SK-N-SH (cell line): ENCODE data around the gene NPFFR1. TPM values are rescaled to one million over a fixed set of nuclear protein-coding genes. Genes with fewer than 3 reads are reported as not detected.

Experiments
- CTCF ChIA-PET: fragments of 300-600, 350-600 bp; formaldehyde crosslinking; extraction: SDS; loops from one replicate; lab custom pipeline; 2021; lab: Yijun Ruan, JAX
- POLR2A ChIA-PET: fragments of 350-600 bp; sonication (Branson Sonifier 250); formaldehyde crosslinking; extraction: SDS; loops from one replicate; lab custom pipeline; 2020; ENCODE audit warnings: antibody characterized with exemption, inconsistent platforms; lab: Yijun Ruan, JAX
- DNase-seq: peaks from one replicate; pipeline ENCODE4 v3.0.0; 2012
- H2AFZ ChIP-seq: fragments of 200-600 bp; sonication (generic); 2 replicates; pipeline ENCODE4 v1.8.1; 2016; ENCODE audit warnings: antibody characterized with exemption, mild to moderate bottlenecking, low read depth
- H3F3A ChIP-seq: fragments of 200-600 bp; sonication (generic); replicated peaks from 2 replicates; pipeline ENCODE3; 2016; ENCODE audit warnings: antibody characterized with exemption, mild to moderate bottlenecking; ENCODE audit not compliant: insufficient read depth
- H3K27ac ChIP-seq, 2 experiments: fragments of 200-500 bp in 1 of 2; fragments of 200-600 bp in 1 of 2; sonication (Bioruptor generic) in 1 of 2; sonication (generic), shearing (Covaris generic) in 1 of 2; 2 replicates each; pipeline versions ENCODE4 v1.5.1 to v1.6.1; 2014 to 2016; ENCODE audit warnings: low read depth in 2 of 2, inconsistent platforms in 1 of 2, low read length in 1 of 2, mild to moderate bottlenecking in 1 of 2, mixed read lengths in 1 of 2
- H3K27me3 ChIP-seq: fragments of 200-600 bp; sonication (generic), shearing (Covaris generic); 2 replicates; pipeline ENCODE4 v1.6.1; 2016; ENCODE audit warnings: mixed run types; ENCODE audit not compliant: insufficient read depth
- H3K36me3 ChIP-seq, 2 experiments: fragments of 200-500 bp in 1 of 2; fragments of 200-600 bp in 1 of 2; sonication (Bioruptor generic) in 1 of 2; sonication (generic) in 1 of 2; replicated peaks in 1 of 2; 2 replicates each; pipeline versions ENCODE3 to v1.5.1; 2014 to 2016; ENCODE audit warnings: low read length in 1 of 2, mild to moderate bottlenecking in 1 of 2; ENCODE audit not compliant: insufficient read depth in 2 of 2, control insufficient read depth in 1 of 2
- H3K4me1 ChIP-seq, 2 experiments: fragments of 200-500 bp in 1 of 2; fragments of 200-600 bp in 1 of 2; sonication (Bioruptor generic) in 1 of 2; sonication (generic), shearing (Covaris generic) in 1 of 2; 2 replicates each; pipeline versions ENCODE4 v1.5.1 to v1.6.1; 2014 to 2016; ENCODE audit warnings: low read depth in 1 of 2, low read length in 1 of 2, mixed run types in 1 of 2; ENCODE audit not compliant: insufficient read depth in 2 of 2, control insufficient read depth in 1 of 2
- H3K4me2 ChIP-seq: fragments of 200-600 bp; sonication (generic), shearing (Covaris generic); 2 replicates; pipeline ENCODE4 v1.6.1; 2017; ENCODE audit warnings: mixed run types
- H3K4me3 ChIP-seq, 2 experiments: fragments of 200-500 bp in 1 of 2; fragments of 200-600 bp in 1 of 2; sonication (Bioruptor generic) in 1 of 2; sonication (generic), shearing (Covaris generic) in 1 of 2; 2 replicates each; pipeline versions ENCODE4 v1.5.1 to v1.8.1; 2014 to 2016; ENCODE audit warnings: low read depth in 2 of 2, inconsistent platforms in 1 of 2, low read length in 1 of 2, mild to moderate bottlenecking in 1 of 2, mixed read lengths in 1 of 2, moderate library complexity in 1 of 2
- H3K79me2 ChIP-seq: fragments of 200-600 bp; sonication (generic); 2 replicates; pipeline ENCODE4 v1.8.1; 2017; ENCODE audit warnings: mild to moderate bottlenecking; ENCODE audit not compliant: insufficient read depth
- H3K9ac ChIP-seq: fragments of 200-600 bp; sonication (generic); 2 replicates; pipeline ENCODE4 v1.6.1; 2017; ENCODE audit warnings: mixed run types
- H3K9me2 ChIP-seq: fragments of 200-600 bp; sonication (generic); 2 replicates; pipeline ENCODE4 v1.6.1; 2017; ENCODE audit warnings: mixed run types
- H3K9me3 ChIP-seq: fragments of 200-600 bp; sonication (generic); 2 replicates; pipeline ENCODE4 v1.6.1; 2017; ENCODE audit warnings: mixed run types, mild to moderate bottlenecking, moderate library complexity
- H4K20me1 ChIP-seq: fragments of 200-600 bp; sonication (generic); 2 replicates; pipeline ENCODE4 v1.6.1; 2017; ENCODE audit warnings: mild to moderate bottlenecking, mixed run types; ENCODE audit not compliant: insufficient read depth
- EZH2phosphoT487 ChIP-seq: fragments of 200-600 bp; sonication (generic); IDR thresholded peaks from 2 replicates; pipeline ENCODE4 v1.6.1; 2017; ENCODE audit warnings: low read depth, mixed run types, mild to moderate bottlenecking, antibody characterized with exemption, moderate library complexity, borderline replicate concordance
- FOSL2 ChIP-seq: IDR thresholded peaks from 2 replicates; pipeline ENCODE4 v1.4.0; 2012; ENCODE audit warnings: low read depth, mild to moderate bottlenecking, moderate library complexity, borderline replicate concordance
- FOXJ3 ChIP-seq: sonication (generic); formaldehyde crosslinking; IDR thresholded peaks from 2 replicates; pipeline ENCODE4 v1.5.1; 2020; ENCODE audit warnings: mild to moderate bottlenecking, missing genetic modification reagents
- GATA2 ChIP-seq: sonication (generic); formaldehyde crosslinking; IDR thresholded peaks from 2 replicates; pipeline ENCODE4 v1.5.0; 2020; ENCODE audit warnings: mild to moderate bottlenecking, missing genetic modification reagents
- JUND ChIP-seq: IDR thresholded peaks from 2 replicates; pipeline ENCODE4 v1.4.0; 2012
- MEF2A ChIP-seq: IDR thresholded peaks from 2 replicates; pipeline ENCODE4 v1.4.0; 2012; ENCODE audit warnings: low read depth, borderline replicate concordance
- NFIC ChIP-seq: IDR thresholded peaks from 2 replicates; pipeline ENCODE4 v1.4.0; 2012; ENCODE audit warnings: borderline replicate concordance
- POLR2AphosphoS5 ChIP-seq: IDR thresholded peaks from 2 replicates; pipeline ENCODE4 v1.6.1; 2012; ENCODE audit warnings: low read depth, low read length
- RAD21 ChIP-seq: IDR thresholded peaks from 2 replicates; pipeline ENCODE4 v1.6.1; 2012; ENCODE audit warnings: mild to moderate bottlenecking, low read length
- RCOR1 ChIP-seq: fragments of 150-350 bp; IDR thresholded peaks from 2 replicates; pipeline ENCODE4 v1.6.1; 2017; ENCODE audit warnings: antibody characterized with exemption, low read length
- RFX5 ChIP-seq: IDR thresholded peaks from 2 replicates; pipeline ENCODE4 v1.6.1; 2012; ENCODE audit warnings: mild to moderate bottlenecking, improper control_type of control experiment, low read length
- SIN3A ChIP-seq: IDR thresholded peaks from 2 replicates; pipeline ENCODE4 v1.6.1; 2012; ENCODE audit warnings: low read depth, mild to moderate bottlenecking, low read length, moderate library complexity, borderline replicate concordance
- TCF12 ChIP-seq: IDR thresholded peaks from 2 replicates; pipeline ENCODE4 v1.4.0; 2012
- TEAD4 ChIP-seq: IDR thresholded peaks from 2 replicates; pipeline ENCODE4 v1.4.0; 2012; ENCODE audit warnings: mild to moderate bottlenecking, borderline replicate concordance; ENCODE audit not compliant: insufficient read depth
- WGBS: methylation state at CpG from one replicate; pipeline ENCODE4 v1.1.6; 2017; ENCODE audit warnings: low lambda C conversion rate; 5-methylcytosine and 5-hydroxymethylcytosine counted together
- polyA plus RNA-seq, 3 experiments: library from polyadenylated mRNA; depleted of rRNA; stranded (reverse); fragments of >200 nt; gene quantifications; 2 replicates each; pipeline ENCODE4 v1.2.3, GENCODE V29; 2012
- TF ChIP-seq, protein P1 (sequence below): IDR thresholded peaks from 2 replicates; pipeline ENCODE4 v1.4.0; 2012; ENCODE audit warnings: low read depth
- TF ChIP-seq, protein P2 (sequence below): IDR thresholded peaks from 2 replicates; pipeline ENCODE4 v1.6.1; 2012; ENCODE audit warnings: mild to moderate bottlenecking, low read depth, low read length, moderate library complexity
- TF ChIP-seq, protein P3 (sequence below): fragments of 150-350 bp; IDR thresholded peaks from 2 replicates; pipeline ENCODE4 v1.6.1; 2017; ENCODE audit warnings: antibody characterized with exemption, low read length, low read depth, borderline replicate concordance
- TF ChIP-seq, protein P4 (sequence below): IDR thresholded peaks from 2 replicates; pipeline ENCODE4 v1.4.0; 2012; ENCODE audit warnings: low read depth, borderline replicate concordance

Gene NPFFR1
- polyA plus RNA-seq, 1 of the 3 experiments (the other 2 are of a cell fraction) = not detected

DNA sequence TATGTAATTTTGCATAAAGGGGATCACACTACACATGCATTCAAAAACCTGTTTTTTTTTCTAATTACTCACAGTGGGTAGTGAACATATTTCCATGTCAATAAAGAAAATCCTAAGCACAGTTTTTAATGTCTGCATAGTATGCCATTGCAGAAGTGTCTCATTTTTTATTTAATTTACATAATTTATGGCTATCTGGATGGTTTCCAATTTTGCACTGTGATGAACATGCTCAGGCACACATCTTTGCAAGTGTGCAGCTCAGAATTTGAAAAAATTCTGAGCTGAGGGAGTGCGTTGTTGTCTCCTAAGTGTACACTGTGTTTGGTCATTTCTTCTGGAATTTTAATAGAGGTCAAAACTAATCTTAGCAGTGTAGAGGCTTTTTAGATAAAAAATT is 2.2 kb downstream of the NPFFR1 start:
- H3K36me3 ChIP-seq = no peaks in the 10 kb centered on the region
- no peak overlapping the region for H3K9ac ChIP-seq
- no peak overlapping the region for H3K4me3 ChIP-seq
- H3F3A ChIP-seq = no peaks in the 10 kb centered on the region
- H3K9me2 ChIP-seq = no peaks in the 10 kb centered on the region
- no peak overlapping the region for H3K27ac ChIP-seq
- DNase-seq = no peak
- ChIA-PET POLR2A (no interaction called here), CTCF (interaction anchor here (0.8 to 4.9 kb wide), 3 partner anchors 9 to 82 kb away, joined by 3 to 27 read pairs (median 9); no protein-coding TSS in a partner anchor)
- H3K4me1 ChIP-seq = peaks cover 0 to 5% of the 10 kb centered on the region in 2 experiments; a peak in 1 of 4 replicates
- H4K20me1 ChIP-seq = no peaks in the 10 kb centered on the region
- no peaks in the 10 kb centered on the region for H3K9me3 ChIP-seq
- H2AFZ ChIP-seq = no peak overlapping the region
- no peaks in the 10 kb centered on the region for H3K79me2 ChIP-seq
- peaks cover 32% of the 10 kb centered on the region for H3K27me3 ChIP-seq
- no peak for TF ChIP-seq FOXJ3 (CRISPR knock-in tag)
- no peak for TF ChIP-seq POLR2AphosphoS5
- no peak for TF ChIP-seq RAD21
- TF ChIP-seq SIN3A = no peak
- TF ChIP-seq TEAD4 = no peak
- TF ChIP-seq, protein P1, sequence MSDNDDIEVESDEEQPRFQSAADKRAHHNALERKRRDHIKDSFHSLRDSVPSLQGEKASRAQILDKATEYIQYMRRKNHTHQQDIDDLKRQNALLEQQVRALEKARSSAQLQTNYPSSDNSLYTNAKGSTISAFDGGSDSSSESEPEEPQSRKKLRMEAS = no peak
- TF ChIP-seq TCF12 = no peak
- TF ChIP-seq EZH2phosphoT487 = no peak
- TF ChIP-seq RFX5 = no peak
- TF ChIP-seq, protein P2, sequence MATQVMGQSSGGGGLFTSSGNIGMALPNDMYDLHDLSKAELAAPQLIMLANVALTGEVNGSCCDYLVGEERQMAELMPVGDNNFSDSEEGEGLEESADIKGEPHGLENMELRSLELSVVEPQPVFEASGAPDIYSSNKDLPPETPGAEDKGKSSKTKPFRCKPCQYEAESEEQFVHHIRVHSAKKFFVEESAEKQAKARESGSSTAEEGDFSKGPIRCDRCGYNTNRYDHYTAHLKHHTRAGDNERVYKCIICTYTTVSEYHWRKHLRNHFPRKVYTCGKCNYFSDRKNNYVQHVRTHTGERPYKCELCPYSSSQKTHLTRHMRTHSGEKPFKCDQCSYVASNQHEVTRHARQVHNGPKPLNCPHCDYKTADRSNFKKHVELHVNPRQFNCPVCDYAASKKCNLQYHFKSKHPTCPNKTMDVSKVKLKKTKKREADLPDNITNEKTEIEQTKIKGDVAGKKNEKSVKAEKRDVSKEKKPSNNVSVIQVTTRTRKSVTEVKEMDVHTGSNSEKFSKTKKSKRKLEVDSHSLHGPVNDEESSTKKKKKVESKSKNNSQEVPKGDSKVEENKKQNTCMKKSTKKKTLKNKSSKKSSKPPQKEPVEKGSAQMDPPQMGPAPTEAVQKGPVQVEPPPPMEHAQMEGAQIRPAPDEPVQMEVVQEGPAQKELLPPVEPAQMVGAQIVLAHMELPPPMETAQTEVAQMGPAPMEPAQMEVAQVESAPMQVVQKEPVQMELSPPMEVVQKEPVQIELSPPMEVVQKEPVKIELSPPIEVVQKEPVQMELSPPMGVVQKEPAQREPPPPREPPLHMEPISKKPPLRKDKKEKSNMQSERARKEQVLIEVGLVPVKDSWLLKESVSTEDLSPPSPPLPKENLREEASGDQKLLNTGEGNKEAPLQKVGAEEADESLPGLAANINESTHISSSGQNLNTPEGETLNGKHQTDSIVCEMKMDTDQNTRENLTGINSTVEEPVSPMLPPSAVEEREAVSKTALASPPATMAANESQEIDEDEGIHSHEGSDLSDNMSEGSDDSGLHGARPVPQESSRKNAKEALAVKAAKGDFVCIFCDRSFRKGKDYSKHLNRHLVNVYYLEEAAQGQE = no peak
- TF ChIP-seq, protein P3, sequence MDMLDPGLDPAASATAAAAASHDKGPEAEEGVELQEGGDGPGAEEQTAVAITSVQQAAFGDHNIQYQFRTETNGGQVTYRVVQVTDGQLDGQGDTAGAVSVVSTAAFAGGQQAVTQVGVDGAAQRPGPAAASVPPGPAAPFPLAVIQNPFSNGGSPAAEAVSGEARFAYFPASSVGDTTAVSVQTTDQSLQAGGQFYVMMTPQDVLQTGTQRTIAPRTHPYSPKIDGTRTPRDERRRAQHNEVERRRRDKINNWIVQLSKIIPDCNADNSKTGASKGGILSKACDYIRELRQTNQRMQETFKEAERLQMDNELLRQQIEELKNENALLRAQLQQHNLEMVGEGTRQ = no peak
- no peak for TF ChIP-seq MEF2A
- no peak for TF ChIP-seq JUND
- no peak for TF ChIP-seq RCOR1
- TF ChIP-seq, protein P4, sequence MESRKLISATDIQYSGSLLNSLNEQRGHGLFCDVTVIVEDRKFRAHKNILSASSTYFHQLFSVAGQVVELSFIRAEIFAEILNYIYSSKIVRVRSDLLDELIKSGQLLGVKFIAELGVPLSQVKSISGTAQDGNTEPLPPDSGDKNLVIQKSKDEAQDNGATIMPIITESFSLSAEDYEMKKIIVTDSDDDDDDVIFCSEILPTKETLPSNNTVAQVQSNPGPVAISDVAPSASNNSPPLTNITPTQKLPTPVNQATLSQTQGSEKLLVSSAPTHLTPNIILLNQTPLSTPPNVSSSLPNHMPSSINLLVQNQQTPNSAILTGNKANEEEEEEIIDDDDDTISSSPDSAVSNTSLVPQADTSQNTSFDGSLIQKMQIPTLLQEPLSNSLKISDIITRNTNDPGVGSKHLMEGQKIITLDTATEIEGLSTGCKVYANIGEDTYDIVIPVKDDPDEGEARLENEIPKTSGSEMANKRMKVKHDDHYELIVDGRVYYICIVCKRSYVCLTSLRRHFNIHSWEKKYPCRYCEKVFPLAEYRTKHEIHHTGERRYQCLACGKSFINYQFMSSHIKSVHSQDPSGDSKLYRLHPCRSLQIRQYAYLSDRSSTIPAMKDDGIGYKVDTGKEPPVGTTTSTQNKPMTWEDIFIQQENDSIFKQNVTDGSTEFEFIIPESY = no peak
- no peak for TF ChIP-seq GATA2 (CRISPR knock-in tag)
- TF ChIP-seq NFIC = no peak
- no peak for TF ChIP-seq FOSL2
- WGBS = 71% methylated on average over 1 of the region's 1 CpG
- no peak overlapping the region for H3K4me2 ChIP-seq
